T-helper 17 cell (primary cell): ENCODE measurements around the gene SAFB2. TPM values are rescaled to one million over a fixed set of nuclear protein-coding genes. Genes with fewer than 3 reads are reported as not detected.
A peak's percentile ranks its signal among the peaks of the same experiment; 100 is the strongest.

Source experiments
- ATAC-seq: fragments of 150-1000 bp; cut with Tn5 transposase; 2 replicates; pipeline ENCODE4 v1.10.0; 2021; ENCODE audit warnings: mild to moderate bottlenecking, moderate library complexity
- DNase-seq, 3 donors: peaks; one replicate each; pipeline versions ENCODE4 v3.0.0 to v3.0.0-alpha.2; 2020 to 2021
- H3K9me3 ChIP-seq: one replicate; pipeline ENCODE4 v1.7.0; 2013; ENCODE audit warnings: low read length, mild to moderate bottlenecking; ENCODE audit not compliant: control insufficient read depth, poor library complexity, severe bottlenecking
- H3K27ac Mint-ChIP-seq: one replicate; pipeline ENCODE4 v1.8.0; 2022; ENCODE audit warnings: mild to moderate bottlenecking, moderate library complexity, mixed read lengths
- H3K27me3 Mint-ChIP-seq: one replicate; pipeline ENCODE4 v1.8.0; 2022; ENCODE audit warnings: mixed read lengths
- H3K36me3 Mint-ChIP-seq: one replicate; pipeline ENCODE4 v1.8.0; 2022; ENCODE audit warnings: low read depth, mixed read lengths
- H3K4me1 Mint-ChIP-seq: one replicate; pipeline ENCODE4 v1.8.0; 2022; ENCODE audit warnings: mild to moderate bottlenecking, mixed read lengths
- H3K4me3 Mint-ChIP-seq: one replicate; pipeline ENCODE4 v1.8.0; 2022; ENCODE audit warnings: mild to moderate bottlenecking, moderate library complexity, mixed read lengths
- total RNA-seq, 4 donors: library from RNA in 2 of 4; stranded (reverse) in 2 of 4; gene quantifications; one replicate each; pipeline ENCODE4 v1.2.3 and lab custom pipeline; 2022 to 2026

SAFB2 gene
- total RNA-seq, 2 donors from 2014 or later = 241 to 255 TPM

DNA sequence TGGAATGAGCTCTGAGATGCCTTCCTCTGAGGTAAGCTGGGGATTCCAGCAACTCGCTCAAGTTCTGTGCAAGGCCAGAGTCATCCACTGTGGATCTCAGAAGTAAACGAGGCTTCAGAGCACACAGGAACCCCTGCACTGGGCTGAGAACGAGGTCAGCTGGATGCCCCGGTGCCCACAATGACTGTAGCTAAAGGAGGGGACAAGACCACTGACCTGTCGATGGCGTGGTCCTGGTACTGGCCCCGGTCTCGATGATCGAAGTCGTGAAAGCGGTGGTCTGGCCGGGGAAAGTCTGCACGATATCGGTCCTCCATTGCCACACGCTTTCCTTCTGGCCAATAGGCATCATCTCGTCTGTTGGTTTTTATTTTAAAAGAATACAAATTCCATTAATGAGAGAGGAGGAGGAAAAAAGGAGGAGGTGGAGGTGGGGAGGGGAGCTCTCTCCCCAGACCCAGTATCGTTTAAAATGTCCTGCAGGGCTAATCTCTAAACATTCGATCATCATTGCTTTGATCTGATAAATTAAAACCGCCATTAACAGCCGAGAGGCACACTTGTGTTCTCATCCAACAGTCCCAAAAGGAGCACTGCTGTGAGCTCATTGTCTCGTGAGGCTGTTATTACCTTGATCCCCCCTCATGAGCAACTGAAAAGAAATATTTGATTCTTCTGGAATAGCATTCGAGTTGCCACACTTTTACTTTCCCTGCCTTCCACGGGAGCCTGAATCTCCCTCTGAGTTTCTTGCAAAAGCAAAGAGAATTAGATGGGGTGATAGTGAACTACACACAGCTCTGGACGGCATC, 29.8 kb downstream of the SAFB2 start:
- Mint-ChIP-seq H3K4me1 (peaks cover 12% of the 10 kb centered on the region), H3K36me3 (peaks cover 6% of the 10 kb centered on the region), H3K27me3 (no peaks in the 10 kb centered on the region), H3K27ac (no peak overlapping the region), H3K4me3 (no peak overlapping the region)
- no peak for DNase-seq
- ATAC-seq = no peak
- H3K9me3 ChIP-seq = no peaks in the 10 kb centered on the region

DNA sequence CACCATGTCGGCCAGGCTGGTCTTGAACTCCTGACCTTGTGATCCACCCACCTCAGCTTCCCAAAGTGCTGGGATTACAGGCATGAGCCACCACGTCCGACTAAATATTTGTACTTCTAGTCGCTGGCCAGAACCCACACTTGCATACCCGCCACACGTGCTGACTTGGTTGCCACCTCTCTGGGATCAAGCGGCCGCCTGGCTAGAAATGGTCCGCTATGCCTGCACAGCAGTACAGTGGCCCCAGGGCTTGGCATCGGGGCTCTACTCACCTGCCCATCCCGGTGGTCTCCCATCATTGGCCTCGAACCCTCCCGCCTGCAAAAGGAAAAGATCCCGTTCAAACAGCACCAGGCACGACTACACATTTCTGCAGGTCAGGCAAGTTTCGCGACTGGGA, 31.1 kb downstream of the SAFB2 start:
- H3K9me3 ChIP-seq = no peaks in the 10 kb centered on the region
- Mint-ChIP-seq H3K36me3 (peaks cover 3% of the 10 kb centered on the region), H3K4me1 (peaks cover 13% of the 10 kb centered on the region), H3K27me3 (no peaks in the 10 kb centered on the region), H3K27ac (no peak overlapping the region), H3K4me3 (no peak overlapping the region)
- no peak for ATAC-seq
- no peak for DNase-seq

DNA sequence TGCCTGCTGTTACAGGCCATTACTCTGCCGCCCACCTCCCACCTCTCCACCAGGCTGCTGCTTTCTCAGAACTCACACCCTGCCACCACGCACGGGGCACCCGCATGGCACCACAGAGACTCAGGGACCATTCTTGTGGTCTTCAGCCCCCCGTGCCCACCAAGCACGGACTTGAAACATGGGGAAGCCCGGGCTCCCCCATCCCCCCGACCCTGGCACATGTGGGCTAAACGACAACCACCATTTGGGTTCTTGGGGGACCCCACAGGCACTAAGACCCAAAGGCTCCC, 31.8 kb downstream of the SAFB2 start:
- peaks cover 3% of the 10 kb centered on the region for H3K36me3 Mint-ChIP-seq
- H3K27ac Mint-ChIP-seq = no peak overlapping the region
- no peaks in the 10 kb centered on the region for H3K9me3 ChIP-seq
- ATAC-seq (no peak), DNase-seq (no peak)
- no peaks in the 10 kb centered on the region for H3K27me3 Mint-ChIP-seq
- peaks cover 17% of the 10 kb centered on the region for H3K4me1 Mint-ChIP-seq
- no peak overlapping the region for H3K4me3 Mint-ChIP-seq

DNA sequence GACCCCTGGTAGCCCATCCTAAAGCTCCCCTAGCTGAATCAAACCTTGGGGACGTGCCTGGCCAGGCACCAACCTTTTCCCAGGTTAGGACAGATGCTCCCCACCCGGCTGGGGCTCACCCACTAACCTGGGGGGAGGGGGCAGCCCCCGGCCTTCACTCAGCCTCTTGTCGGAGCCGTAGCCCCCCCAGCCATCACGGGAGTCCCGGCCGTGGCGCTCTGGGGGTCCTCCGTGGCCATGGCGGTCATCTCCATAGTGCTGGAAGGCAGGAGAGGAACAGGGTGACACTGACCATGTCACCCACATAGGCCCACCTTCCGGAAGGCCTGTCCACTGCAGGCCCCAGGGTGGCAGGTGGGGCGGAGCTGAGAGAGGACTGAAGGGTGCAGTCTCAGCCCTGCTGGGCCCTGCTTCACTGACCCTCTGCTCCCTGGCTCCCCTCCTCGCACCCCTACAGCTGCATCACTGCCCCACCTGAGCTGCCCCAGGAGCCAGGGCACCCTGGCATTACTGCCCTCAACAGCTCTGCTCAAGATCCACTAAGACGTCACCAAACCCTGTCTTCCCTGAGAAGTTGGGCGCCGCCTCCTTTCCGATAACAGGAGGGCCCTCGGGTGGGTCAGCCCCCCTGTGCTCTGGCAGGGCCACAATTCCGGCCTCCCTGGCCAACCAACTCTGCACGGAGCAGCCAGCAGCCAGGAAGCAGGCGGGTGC, 32.3 kb downstream of the SAFB2 start:
- no peak overlapping the region for H3K4me3 Mint-ChIP-seq
- peaks cover 19% of the 10 kb centered on the region for H3K4me1 Mint-ChIP-seq
- no peak for DNase-seq
- H3K9me3 ChIP-seq = no peaks in the 10 kb centered on the region
- H3K27me3 Mint-ChIP-seq = no peaks in the 10 kb centered on the region
- no peak for ATAC-seq
- no peak overlapping the region for H3K27ac Mint-ChIP-seq
- H3K36me3 Mint-ChIP-seq = peaks cover 1% of the 10 kb centered on the region

DNA sequence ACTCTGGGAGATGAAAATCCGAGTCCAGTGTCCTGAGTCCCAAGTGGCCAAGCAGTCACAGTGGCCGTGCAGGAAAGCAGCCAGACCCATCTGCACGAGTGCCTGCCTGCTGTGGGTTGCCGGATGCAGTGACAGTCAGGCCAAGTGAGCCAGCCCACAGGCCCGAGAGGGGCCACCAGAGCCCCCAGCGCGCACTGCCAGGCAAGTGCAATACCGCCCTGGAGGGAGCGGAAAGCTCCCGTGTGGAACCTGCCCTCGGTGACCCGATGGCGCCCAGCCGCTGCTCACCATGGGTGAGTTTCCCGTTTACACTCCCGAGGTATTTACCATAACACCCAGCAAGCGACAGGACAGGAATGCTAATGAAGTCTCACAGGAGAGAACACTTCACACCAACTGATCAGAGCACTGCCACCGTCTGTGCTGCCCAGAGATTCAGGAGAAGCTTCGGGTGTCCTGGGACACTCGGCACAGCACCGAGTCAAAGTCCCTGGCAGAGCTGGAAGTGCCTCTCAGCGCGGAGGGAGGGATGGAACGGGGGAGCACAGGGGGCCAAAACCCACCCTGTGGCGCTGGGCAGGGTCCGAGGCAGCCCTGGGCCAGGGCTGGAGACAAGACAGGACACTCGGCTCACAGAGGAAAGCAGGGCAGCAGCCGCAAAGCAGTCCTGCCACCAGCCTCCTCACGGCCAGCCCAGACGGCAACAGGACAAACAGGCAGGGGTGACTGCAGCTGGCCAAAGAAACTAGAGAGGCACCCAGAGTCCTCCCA, 33.5 kb downstream of the SAFB2 start:
- no peaks in the 10 kb centered on the region for H3K9me3 ChIP-seq
- no peak overlapping the region for H3K4me3 Mint-ChIP-seq
- DNase-seq (no peak), ATAC-seq (no peak)
- no peaks in the 10 kb centered on the region for H3K27me3 Mint-ChIP-seq
- peaks cover 17% of the 10 kb centered on the region for H3K4me1 Mint-ChIP-seq
- H3K27ac Mint-ChIP-seq = peak overlapping the region; percentile 62
- H3K36me3 Mint-ChIP-seq = no peaks in the 10 kb centered on the region

DNA sequence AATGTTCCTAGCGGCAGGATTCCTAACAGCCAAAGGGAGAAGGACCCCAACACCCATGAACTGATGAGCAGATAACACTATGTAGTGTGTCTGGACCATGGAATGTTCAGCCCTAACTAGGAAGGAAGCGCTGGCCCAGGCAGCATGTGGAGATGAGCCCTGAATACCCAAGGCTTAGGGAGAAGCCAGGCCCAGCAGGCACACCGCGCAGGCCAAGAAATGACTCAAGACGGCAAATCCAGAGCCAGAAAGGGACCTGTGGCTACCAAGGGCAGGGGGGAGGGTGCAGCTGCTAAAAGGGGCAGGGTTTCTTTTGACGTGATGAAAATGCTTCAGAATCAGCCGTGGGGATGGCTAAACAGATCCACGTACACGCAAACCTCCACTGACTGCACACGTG, 34.1 kb downstream of the SAFB2 start:
- H3K4me3 Mint-ChIP-seq = no peak overlapping the region
- peak overlapping the region; percentile 62 for H3K27ac Mint-ChIP-seq
- no peaks in the 10 kb centered on the region for H3K9me3 ChIP-seq
- H3K36me3 Mint-ChIP-seq = no peaks in the 10 kb centered on the region
- H3K4me1 Mint-ChIP-seq = peaks cover 17% of the 10 kb centered on the region
- DNase-seq = no peak
- no peak for ATAC-seq
- no peaks in the 10 kb centered on the region for H3K27me3 Mint-ChIP-seq

DNA sequence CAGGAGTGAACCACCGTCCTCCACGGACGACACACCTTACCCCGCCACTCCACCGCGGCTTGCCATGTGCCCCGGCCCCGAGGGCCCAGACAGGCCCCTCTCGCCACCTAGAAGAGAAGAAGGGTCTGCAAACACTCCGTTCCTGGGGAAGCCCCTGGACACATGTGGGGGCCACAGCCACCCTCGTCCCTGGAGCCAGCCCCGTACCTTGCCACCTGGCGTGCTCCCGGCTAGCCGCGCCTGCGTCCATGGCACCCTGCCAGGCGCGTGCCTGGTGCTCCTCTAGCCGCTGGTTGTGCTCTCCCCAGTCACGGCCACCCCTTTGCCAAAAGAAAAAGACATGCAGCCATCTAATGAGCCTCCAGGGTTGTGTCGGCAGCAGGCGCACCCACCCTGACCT, 34.9 kb downstream of the SAFB2 start:
- Mint-ChIP-seq H3K27ac (peak overlapping the region; percentile 71), H3K36me3 (no peaks in the 10 kb centered on the region), H3K27me3 (no peaks in the 10 kb centered on the region), H3K4me3 (no peak overlapping the region), H3K4me1 (peaks cover 17% of the 10 kb centered on the region)
- ATAC-seq (no peak), DNase-seq (no peak)
- H3K9me3 ChIP-seq = no peaks in the 10 kb centered on the region

DNA sequence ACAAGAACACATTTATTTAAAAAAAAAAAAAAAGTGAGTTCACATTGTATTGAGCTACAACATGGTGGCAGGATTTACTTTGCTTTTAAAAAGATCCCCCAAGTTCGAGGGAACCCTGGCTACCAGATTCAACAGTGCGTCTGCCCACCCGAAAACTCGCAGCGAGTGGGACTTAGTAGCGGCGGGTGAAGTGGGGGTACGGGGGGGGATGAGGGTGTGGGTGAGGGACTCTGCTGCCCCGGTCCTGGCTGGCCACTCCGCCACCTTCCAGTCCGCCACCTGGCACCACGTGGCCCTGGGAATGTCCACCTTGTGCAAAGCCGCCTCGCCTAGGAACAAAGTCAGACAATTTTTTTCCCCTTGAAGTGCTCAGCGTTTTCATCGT, 35.5 kb downstream of the SAFB2 start:
- no peaks in the 10 kb centered on the region for H3K36me3 Mint-ChIP-seq
- H3K9me3 ChIP-seq = no peaks in the 10 kb centered on the region
- H3K4me3 Mint-ChIP-seq = no peak overlapping the region
- no peak for ATAC-seq
- H3K27me3 Mint-ChIP-seq = no peaks in the 10 kb centered on the region
- peaks cover 17% of the 10 kb centered on the region for H3K4me1 Mint-ChIP-seq
- H3K27ac Mint-ChIP-seq = peak overlapping the region; percentile 71
- no peak for DNase-seq

DNA sequence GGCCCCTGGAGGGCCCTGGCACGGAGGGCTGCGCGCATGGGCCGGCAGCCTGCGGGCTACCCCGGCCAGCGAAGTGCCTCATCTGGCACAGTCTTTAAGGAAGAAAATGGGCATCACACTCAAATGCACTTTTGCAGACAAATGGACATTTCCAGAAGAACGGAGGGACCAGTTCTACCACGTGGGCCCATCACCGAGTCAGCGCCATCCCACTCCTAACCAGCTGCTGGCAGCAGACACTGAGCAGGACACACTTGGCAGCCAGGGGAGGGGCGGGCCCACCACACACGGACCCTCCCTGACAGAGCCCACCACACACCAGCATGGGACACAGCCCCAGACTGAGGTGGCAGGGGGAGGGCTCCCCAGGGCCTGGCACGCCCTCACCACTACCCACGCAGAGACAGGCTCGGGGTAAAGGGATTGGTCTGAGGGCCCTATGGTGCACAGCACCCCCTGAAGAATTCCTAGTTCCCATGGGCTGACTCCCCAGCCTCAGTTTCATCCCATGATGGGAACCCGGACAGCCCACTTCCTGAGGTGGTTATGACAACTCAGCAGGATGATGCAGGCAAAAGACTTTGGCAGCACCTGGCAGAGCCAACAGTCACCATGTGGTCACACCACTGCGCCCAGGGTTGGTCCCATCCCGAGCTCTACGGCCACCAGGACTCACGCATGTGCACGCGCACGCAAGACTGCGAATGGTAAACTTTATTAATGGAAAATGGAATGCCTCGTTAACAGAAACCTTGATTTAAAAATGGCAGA, 36.1 kb downstream of the SAFB2 start:
- H3K4me3 Mint-ChIP-seq = peak overlapping the region; percentile 86
- H3K4me1 Mint-ChIP-seq = peaks cover 17% of the 10 kb centered on the region
- ATAC-seq (peak; percentile 22), DNase-seq (no peak)
- H3K36me3 Mint-ChIP-seq = no peaks in the 10 kb centered on the region
- H3K27ac Mint-ChIP-seq = peak overlapping the region; percentile 95
- H3K9me3 ChIP-seq = no peaks in the 10 kb centered on the region
- H3K27me3 Mint-ChIP-seq = no peaks in the 10 kb centered on the region

DNA sequence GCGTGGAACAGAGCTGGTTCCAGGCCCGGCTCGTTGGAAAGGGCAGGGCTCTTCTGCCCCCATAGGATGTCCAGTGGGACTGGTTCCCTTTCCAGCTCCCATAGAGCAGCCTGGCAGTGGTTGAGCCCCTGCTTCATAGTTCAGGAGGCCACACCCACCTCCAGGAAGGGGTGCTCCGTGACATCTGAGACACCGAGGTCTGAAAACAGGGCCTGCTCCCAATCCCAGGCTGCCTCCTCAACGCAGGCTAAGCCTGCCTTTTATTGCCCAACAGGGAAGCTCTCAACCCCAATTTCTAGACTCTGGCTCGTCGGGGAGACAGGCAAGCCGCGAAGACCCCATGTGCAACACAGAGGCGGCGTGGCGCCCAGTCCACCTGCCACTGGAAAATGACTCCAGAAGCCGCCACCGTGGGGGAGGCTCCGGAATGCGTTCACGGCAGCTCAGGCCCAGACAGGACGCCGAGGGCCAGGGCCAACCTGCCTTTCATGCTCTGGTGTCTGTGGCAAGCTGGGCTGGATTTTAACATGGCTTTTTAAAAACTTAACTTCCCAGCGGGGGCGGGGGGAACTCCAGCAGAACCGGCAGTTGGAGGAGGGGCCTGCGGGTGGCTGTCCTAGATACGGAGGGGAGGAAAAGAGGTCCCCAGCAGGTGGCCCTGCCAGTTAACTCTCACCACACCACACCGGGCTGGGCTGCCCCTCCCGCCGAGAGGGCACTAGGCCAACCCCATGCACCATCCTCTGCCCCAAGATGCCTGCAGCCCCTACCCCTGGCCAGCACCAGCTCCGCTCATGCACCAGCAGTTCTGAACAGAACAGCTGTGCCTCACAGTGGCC, 36.9 kb downstream of the SAFB2 start:
- no peaks in the 10 kb centered on the region for H3K9me3 ChIP-seq
- Mint-ChIP-seq H3K27me3 (no peaks in the 10 kb centered on the region), H3K36me3 (no peaks in the 10 kb centered on the region), H3K4me1 (peaks cover 17% of the 10 kb centered on the region), H3K4me3 (peak overlapping the region; percentile 86), H3K27ac (peak overlapping the region; percentile 95)
- ATAC-seq (peak; percentile 88), DNase-seq (peak; percentile 42 to 62 (median 45))

DNA sequence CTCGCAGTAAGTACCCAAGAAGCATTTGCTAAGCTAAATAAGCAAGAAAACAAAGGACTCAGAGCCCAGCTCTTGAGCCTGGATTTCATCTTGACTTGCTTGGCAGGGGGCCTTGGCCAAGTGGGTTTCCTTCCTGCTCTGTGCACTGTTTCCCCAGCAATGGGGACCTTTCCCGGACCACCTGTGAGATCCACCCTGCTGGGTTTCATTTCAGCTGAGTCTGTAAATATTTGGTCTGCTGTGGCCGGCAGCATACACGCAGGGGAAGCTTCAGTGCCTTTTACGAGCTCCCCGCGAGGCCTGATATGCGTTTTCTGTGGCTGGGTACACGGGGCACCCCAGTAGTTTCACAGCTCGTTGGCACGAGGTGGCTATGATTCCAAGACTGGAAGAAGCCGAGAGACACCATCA, 42.4 kb downstream of the SAFB2 start:
- H3K27me3 Mint-ChIP-seq = no peaks in the 10 kb centered on the region
- no peak for ATAC-seq
- DNase-seq = no peak
- H3K4me1 Mint-ChIP-seq = peaks cover 12% of the 10 kb centered on the region
- peak overlapping the region; percentile 9 for H3K4me3 Mint-ChIP-seq
- no peaks in the 10 kb centered on the region for H3K9me3 ChIP-seq
- peak overlapping the region; percentile 14 for H3K27ac Mint-ChIP-seq
- no peaks in the 10 kb centered on the region for H3K36me3 Mint-ChIP-seq

DNA sequence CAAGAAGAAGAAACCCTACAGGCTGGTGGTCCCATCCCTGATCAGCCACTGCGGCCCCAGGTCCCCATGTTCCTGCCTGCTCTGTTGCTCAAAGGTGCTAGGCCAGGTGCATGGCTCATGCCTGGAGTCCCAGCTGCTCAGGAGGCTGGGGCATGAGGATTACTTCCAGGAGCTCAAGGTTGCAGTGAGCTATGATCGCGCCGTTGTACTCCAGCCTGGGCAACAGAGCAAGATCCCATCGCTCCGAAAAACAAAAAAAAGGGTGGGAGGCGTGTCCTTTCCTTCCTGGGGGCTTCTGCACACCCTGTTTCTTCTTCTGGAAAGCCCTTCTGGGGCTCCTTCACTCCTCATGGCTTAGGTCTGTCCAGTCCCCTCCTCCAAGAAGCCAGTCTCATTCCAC, 42.9 kb downstream of the SAFB2 start:
- Mint-ChIP-seq H3K4me3 (peak overlapping the region; percentile 9), H3K36me3 (no peaks in the 10 kb centered on the region), H3K4me1 (peaks cover 12% of the 10 kb centered on the region), H3K27me3 (no peaks in the 10 kb centered on the region), H3K27ac (peak overlapping the region; percentile 14)
- no peaks in the 10 kb centered on the region for H3K9me3 ChIP-seq
- no peak for ATAC-seq
- DNase-seq = no peak
